HG03103 (cell line): ENCODE results near the gene TTC27.
"Not testable (repeated sequence)": the region's sequence is repeated elsewhere in the genome, so short reads cannot be mapped to it uniquely, and the experiment has no call there.

ENCODE experiments used
- ATAC-seq: cut with Tn5 transposase; IDR thresholded peaks from one replicate; pipeline ENCODE4 v1.9.1; 2021; ENCODE audit warnings: low read depth; ENCODE audit not compliant: unreplicated experiment

TTC27 gene

DNA sequence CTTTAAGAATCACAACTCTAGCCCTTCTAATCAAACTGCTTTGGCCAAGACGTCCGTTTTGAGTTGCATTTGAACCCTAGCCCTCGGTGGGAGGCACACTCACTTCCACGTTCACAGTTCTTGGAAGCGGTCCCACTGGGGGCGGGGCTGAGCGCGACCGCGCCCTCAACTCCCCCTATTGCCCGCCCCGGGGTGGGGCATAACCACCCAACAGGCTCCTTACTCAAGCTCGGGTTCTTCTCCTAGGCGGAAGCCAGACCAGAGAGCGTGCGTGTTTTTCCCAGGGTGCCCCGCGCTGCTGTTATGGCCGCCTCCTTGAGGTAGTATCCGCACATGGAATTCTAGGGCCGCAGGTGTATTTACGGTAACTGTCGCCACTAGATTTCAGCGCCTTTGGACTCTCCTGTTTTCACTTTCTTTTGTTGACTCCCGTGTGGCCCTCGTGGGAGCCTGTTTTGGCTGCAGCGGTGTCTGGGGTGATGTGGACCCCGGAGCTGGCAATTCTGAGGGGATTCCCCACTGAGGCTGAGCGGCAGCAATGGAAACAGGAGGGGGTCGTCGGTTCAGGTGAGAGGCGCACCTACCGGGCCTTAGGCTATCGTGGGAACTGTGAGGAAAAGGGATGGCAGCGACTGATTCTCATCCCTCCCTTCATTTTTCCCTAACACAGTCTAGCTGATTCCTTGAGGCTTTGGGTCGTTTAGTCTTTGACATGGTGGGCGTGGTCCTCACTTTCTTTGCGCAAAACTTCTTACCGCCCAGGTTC lies at the start of gene TTC27:
TTC27 (plus strand) TSS at position 237 of the 766 bp plus-strand sequence; CDS start at position 480, 243 bp downstream.
- ATAC-seq: peak; percentile 99

DNA sequence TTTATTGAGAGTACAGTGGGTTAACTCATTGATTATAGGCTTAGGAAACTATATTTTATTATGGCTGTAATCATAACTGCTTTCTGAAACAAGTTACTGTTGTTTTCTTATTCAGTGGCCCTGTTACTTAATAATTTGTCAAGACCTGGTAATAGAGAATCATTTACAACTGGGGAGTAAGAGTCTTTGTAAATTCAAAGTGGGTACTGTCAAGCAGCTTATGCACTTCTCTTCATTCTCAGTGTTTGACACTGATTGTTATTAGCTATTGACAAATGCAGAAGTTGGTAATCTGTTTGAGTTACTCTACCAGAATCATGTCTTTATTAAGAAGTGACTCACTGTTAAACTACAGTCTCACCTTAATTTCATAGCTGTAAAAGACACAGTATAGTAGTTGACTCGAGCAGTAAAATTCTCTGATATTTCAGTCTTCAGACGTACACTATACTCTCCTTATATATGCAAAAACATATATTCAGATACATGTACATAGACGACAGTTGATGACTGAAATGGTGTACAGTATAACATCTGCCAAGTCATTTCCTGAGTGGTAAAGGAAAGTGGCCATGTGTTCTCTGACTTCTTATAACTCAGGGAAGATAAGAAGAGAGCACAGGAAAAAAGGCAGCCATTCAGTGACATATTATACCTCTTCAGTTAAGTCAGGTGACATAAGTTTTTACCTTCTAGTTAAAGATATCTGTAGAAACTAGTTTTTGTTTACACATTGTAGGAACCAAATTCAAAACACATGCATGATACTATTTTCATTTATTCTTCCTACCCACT lies 36.0 kb upstream of the TTC27 start:
- peak; percentile 66 for ATAC-seq

DNA sequence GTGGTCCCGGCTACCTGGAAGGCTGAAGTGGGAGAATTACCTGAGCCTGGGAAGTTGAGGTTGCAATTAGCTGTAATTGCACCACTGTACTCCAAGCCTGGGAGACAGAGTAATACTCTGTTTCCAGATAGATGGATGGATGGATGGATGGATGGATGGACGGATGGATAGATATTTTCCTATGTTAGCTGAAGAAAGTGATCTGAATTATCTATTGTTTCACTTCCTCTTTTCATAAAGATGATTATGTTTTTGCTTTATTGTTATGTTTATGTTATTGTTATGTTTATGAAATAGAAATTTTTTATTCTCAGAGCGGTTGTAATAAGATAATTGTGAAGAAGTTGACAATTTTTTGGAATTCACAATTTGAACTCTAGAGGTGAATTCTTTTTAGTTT lies 33.3 kb upstream of the TTC27 start:
- ATAC-seq: no peak

DNA sequence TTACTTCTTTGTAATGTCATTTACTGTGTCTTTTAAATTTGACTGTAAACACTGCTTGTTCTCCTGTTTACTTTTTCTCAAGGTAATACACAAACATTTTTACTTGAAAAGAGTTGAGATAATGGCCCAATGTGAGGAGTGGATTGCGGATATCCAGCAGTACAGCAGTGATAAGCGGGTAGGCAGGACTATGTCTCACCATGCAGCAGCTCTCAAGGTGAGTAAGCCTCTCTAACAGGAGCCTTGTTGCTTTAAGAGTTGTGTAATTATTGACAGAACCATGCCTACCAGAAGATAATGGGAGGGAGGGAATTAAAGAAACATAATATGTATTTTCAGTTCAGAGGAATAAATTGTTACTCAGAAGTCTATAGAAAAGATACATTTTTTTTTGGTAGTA lies 16.5 kb upstream of the TTC27 start:
- ATAC-seq: no peak

DNA sequence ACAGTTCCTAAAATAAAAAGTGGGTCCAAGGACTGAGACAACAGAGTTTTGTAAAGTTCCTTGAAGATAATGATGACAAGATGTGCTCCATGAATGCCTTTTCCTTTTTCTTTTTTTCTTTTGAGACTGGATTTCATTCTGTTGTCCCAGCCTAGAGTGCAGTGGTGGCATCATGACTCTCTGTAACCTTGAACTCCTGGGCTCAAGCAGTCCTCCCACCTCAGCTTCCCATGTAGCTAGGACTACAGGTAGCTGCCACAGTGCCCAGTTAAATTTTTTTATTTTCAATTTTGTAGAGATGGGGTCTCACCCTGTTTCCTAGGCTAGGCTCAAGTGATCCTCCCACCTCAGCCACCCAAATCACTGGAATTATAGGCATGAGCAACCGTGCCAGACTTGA lies 16.1 kb upstream of the TTC27 start:
- ATAC-seq: no peak

DNA sequence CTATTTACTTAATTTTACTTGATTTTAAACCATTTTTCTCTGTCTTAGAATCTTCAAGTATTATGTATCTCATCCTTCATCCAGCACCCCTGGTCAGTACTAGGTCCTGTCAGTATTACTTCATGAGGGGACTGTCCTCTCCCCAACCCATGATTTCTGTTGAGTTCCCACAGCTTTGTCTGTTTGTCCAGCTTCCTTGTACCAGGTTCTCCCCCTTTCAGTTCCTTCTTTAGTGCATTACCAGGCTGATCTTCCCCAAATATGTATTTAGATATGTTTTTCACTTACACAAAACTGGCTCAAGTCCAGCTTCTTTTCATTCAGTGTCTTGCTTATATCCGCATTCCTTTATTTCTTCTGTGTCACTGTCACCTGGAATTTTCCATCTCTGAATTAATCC lies 13.8 kb upstream of the TTC27 start:
- ATAC-seq: no peak

DNA sequence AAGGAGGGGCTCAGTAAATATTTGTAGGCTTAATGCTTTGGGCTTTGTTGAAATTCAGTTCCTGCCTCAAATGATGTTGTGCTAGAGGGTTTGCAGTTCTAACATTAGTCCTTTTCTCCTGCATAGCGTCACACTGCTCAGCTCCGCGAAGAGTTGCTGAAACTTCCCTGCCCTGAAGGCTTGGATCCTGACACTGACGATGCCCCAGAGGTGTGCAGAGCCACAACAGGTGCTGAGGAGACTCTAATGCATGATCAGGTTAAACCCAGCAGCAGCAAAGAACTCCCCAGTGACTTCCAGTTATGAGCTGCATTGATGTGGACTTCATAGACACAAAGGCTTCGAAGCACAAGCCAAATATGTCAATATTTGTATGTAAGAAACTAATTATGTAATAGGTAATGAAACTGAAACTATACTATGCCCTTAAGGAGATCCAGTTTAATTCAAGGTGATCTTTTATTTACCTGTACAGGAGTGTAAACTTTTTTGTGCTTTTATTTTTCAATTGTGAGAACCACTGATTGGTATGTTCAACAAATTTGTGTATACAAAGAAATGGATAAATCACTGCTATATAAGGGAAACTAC lies 10.2 kb upstream of the TTC27 start:
- ATAC-seq: no peak

DNA sequence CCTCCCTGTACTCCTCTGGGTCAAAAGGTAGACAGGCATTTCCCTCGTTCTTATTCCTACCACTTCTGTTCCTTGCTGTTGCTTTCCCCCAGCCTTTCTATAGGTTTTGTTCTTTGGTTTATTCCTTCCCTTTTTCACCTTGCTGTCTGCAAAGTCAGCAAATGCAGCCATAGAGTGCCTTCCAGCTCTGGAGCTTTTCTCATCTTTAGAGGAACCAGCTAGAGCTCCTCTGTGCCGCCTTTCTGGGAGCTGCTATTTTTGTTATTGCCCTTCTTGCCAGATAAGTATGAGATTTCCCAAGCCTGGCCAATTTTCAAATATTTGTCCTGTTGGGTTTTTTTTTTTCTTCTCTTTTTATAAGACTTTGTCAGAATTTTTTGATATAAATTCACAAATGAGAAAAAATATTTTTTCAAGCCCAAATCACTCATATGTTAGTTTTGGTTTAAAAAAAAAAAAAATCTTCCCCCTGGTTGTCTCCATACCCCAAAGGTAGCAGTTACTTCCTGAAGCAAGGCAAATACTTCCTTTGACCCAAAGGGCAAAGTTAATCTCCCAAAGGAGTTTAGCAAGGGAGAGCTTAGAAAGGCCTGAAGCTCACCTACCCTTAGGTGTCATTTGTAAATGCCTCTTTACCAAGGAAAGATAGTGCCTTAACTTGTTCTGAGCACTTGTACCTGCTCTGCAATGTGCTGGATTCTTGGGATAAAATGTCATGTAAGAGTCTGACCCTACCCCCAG lies 5.1 kb upstream of the TTC27 start:
- ATAC-seq: no peak

DNA sequence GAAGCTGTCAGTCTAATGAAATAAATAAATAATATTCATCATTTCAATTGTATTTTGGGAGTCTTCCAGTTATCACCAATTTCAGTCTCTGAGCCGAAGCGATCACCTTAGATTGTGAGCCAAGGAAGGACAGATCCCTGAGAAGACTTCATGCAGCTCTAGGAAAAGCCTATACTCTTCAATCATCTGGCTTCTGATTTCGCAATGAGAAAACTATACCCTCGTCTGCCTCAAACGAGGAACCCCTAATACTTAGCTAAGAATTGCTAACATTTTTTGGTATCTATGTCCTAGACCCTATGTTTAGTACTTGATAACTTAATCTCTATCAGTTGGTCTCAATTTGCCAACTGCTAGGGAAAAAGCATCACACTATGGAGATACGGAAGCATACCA lies 4.5 kb upstream of the TTC27 start:
- ATAC-seq: no peak

DNA sequence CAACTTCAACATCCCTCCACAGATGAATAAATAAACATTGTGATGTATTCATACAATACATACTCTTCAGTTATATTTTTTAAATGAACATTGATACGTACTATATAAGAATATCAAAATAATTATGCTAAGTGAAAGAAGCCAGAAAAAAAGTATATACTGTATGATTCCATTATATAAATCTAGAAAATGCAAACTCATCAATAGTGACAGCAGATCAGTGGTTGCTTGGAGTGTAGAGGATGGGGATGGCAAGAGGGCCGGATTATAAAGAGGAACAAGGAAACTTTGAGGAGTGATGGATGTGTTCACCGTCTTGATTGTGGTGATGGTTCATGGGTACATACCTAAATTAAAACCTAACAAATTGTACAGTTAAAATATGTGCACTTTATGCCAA lies 3.0 kb upstream of the TTC27 start:
- no peak for ATAC-seq

DNA sequence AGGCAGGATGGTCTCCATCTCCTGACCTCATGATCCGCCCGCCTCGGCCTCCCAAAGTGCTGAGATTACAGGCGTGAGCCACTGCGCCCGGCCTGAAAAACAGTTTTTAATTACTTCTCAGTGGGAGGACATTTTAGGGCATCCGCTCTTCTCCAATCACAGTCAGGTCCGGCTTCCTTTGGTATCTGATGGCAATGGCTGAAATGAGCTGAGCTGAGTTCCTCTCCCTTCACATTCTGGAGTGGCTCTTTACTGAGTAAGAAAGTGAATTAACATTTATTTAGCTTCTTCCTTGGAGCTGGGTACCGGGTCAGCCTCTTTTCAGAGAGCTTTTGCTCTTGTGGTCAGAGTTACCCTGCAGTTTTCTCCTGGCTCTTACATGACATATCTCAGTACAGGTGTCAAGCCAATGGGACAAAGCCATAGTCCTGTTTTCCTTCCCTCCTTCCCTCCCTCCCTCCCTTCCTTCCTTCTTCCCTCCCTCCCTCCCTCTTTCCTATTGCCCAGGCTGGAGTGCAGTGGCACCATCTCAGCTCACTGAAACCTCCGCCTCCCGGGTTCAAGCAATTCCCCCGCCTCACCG lies 1.1 kb upstream of the TTC27 start:
- ATAC-seq: no peak

DNA sequence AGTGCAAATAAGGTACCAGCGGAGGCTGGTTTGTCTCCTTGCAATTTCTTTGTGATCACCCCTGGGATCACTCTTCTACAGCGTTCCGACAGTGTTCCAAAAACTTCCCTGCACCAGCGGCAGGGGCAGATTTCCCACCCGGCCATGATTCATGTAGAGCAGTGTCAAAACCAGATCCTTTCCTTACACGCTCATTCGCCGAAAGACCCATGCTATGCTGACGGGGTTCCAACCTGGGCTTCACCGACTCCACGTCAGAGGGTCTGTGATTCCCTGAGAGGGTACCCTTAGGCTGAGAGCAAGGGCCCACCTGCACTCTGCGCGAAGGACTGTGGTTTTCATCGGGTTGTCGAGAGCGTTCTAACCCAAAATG lies 423 bp upstream of the TTC27 start:
- ATAC-seq: peak; percentile 31

DNA sequence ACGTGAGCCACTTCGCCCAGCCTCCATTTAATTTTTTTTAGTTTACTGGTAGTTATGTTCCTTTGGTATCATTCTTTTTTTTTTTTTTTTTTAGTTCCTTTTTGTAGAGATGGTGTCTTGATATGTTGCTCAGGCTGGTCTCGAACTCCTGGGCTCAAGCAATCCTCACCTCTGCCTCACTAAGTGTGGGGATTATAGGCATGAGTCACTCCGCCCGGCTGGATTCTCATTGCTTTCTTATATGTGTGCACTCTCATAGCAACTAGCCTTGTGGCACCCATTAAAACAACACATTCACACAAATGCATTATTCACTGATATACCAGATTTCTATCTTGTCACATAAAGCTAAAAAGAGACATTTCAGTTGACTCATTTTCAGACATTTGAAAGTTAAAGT lies 4.2 kb downstream of the TTC27 start:
- ATAC-seq: no peak

DNA sequence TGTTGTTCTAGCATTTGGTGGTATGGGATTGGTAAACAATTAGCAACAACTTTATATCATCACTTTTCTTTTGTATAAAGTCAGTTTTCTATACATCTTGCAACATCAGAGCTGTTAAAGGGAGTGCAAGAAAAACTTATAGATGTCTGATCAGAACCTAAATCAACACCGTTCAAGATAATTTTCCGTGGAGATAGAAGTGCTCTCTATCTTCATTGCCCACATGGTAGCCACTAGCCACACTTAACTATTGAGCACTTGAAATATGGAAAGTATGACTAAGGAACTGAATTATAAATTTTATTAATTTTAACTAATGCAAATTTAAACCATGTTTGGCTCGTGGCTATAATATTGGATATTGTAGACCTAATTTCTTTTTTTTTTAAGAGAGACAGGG lies 5.2 kb downstream of the TTC27 start:
- ATAC-seq: no peak

DNA sequence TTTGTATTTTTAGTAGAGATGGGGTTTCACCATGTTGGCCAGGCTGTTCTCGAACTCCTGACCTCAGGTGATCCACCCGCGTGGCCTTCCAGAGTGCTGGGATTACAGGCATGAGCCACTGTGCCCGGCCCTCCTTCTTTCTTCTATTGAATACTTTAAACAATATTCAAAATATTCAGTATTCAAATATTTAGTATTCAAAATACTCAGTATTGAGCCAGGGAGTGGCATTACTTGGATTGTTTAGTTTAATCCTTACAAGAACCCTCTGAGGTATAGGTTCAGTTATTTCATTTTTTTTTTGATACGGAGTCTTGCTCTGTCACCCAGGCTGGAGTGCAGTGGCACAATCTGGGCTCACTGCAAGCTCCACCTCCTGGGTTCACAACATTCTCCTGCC lies 10.7 kb downstream of the TTC27 start:
- ATAC-seq: not testable (repeated sequence)

DNA sequence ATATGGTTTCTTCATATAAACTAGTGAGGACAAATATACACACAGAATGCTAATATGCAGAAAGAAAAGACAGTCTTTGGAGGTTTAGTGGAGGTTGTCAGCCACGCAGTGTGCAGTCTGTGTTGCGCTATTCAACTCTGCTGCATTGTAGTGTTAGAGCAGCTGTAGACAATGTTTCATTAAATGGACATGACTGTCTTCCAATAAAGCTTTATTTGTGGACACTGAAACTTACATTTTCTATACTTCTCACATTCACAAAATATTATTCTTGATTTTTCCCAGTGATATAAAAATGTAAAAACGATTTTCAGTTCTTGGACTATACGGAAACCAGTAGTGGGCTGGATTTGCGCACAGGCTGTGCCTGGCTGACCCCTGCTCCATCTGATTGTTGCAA lies 13.3 kb downstream of the TTC27 start:
- no peak for ATAC-seq

DNA sequence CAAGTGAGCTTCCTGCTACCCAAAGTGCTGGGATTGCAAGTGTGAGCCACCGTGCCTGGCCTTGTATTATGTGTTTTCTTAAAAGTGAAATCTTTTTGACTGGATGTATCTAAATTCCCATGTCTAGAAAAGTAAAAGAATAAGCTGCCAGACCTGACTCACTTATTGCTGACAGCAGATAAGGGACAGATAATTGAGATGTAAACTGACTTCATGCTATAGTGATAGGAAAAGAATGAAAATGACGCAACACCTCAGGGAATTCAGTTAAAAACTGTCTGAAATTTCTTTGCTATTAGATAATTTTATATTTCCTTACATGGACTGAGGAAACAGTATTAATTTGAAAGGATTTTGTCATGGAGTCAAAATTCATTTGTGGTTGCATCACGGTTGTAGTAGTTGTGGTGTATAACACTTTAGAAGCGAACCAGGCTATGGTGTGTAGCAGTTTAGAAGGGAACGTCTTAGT lies 19.4 kb downstream of the TTC27 start:
- ATAC-seq: no peak

DNA sequence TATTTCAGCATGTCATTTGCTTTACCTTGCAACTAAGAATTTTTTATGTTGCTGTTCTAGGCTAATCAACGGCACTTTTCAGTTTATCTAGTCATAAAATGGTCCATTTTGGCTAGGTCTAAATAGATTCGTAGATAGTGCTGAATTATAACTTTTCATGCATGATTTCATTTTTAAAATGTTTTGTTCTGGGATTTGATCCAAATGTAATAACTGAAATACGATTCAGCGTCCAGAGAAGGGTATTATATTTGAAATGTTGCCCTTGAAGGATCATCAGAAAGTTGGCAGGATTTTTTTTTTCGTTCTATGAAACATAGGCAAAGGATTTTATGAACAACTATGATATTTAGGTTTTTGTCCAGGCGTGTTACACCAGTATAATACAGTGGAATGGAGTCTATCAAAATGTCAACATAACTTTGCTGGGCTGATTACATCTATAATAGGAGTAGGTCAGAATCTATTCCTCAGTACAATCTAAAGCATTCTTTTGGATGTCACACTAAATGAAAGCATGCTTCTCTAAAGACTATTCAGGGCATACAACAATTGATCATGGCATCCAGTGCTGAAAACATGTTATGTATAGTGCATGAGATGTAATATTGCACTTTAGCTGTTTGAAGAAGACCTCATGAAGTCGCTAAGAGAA lies 24.8 kb downstream of the TTC27 start:
- ATAC-seq: no peak

DNA sequence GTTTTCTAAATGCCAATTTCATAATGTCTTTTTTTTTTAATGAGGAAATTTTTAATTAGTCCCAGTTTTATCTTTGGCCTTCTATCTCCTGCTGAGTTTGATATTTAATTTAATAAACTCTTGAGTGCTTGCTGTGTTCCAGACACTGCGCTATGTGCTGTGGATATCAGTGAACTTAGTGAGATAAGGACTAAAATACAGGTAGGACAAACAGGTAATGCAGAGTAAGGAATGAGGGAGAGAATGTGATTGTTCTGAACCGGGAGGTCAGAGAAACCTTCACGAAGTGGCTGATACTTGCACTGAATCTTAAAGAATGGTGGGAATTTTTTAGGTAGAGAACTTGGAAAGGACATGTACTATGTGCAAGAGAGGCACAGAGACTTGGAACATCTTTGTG lies 28.2 kb downstream of the TTC27 start:
- ATAC-seq: no peak

DNA sequence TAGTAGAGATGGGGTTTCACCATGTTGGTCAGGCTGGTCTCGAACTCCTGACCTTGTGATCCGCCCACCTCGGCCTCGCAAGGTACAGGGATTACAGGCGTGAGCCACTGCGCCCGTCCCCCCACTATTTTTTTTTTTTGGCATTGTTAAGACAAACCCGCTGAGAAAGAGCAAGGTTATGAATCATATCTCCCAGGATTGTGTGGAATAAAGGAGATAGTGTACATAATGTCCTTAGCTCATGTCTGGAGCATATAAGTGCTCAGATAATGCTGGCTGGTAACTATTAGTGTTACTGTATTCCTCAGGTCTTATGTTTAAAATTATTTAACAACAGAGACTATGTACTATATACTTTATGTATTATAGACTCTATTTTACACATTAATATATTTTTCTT lies 36.0 kb downstream of the TTC27 start:
- no peak for ATAC-seq
